Limb (tissue), 2 donors: ENCODE measurements around the gene EIF2D.

Experiments
- DNase-seq, 2 donors: peaks; one replicate each; pipeline ENCODE4 v3.0.0-alpha.2; 2016; ENCODE audit errors: extremely low spot score in 2 of 2

The EIF2D gene

DNA sequence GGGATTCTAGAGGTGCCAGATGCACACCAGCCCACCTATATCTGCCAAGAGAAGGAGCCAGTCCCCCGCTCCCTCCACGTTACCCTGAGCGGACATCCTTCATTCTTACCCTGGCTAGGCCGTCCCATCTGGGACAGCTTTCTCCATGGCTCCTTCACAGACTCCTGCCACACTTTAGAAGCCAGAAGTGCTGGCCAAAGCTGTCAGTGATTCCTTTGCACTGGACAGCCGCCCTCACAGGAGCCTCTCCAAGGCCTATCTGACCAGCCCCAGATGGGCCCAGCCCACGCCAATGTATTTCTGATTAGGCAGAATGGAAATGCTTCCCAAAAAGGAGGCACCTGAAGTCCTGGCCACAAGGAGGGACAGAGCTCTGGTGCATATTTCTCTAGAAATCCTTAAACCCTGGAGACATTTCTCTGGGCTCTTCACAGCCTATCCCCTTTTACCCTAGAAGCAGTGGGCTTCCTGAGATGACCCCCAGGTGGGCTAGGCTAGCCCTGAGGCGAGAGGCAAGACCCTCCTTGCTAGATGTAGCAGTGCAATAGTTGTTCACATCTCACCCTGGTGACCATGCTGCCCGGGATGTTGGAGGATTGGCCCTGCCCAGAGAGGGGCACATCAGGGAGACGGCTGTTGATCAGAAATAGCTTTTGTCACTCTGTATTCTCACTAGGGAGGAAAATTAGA lies 60.8 kb downstream of the EIF2D start:
- DNase-seq, result no peak

DNA sequence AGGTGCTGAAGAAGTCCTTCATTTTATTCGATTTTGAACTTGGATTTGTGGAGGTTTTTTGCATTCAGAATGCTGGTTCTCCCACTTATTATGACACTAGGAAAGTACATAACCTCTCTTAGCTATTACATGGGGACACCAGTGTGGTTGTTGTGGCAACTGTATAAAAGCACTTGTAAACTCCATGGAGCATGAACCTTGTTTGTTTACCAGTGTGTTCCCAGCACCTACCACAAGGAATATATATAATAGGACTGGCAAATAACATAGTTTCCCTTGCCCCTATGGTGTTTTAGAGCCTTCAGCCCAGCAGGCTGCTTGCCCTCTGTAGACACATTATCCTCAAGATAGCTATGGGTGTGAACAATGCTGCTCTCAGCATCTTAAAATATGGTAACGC lies 61.8 kb downstream of the EIF2D start:
- DNase-seq, result no peak

DNA sequence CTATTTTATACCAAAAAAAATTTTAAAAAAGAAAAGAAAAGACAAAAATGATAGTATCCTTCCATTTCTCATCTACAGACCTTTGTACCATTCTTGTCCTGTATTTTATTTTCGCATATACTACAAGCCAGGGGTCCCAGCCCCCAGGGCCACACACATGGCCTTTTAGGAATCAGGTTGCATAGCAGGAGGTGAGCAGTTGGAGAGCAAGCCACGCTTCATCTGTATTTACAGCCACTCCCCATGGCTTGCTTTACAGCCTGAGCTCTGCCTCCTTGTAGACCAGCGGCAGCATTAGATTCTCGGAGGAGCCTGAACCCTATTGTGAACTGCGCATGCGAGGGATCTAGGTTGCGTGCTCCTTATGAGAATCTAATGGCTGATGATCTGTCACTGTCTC lies 65.2 kb downstream of the EIF2D start:
- no peak for DNase-seq

DNA sequence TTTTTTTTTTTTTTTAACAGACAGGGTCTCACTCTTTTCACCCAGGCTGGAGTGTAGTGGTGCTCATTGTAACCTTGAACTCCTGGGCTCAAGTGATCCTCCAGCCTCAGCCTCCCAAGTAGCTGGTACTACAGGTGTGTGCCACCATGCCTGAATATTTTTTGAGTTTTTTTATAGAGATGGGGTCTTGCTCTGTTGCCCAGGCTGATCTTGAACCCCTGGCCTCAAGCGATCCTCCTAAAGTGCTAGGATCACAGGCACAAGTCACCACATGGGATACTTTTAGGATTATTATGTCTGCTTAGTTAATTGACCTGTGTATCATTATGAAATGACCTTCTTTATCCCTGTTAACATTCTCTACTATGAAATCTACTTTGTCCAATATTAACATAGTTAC lies 66.9 kb downstream of the EIF2D start:
- no peak for DNase-seq

DNA sequence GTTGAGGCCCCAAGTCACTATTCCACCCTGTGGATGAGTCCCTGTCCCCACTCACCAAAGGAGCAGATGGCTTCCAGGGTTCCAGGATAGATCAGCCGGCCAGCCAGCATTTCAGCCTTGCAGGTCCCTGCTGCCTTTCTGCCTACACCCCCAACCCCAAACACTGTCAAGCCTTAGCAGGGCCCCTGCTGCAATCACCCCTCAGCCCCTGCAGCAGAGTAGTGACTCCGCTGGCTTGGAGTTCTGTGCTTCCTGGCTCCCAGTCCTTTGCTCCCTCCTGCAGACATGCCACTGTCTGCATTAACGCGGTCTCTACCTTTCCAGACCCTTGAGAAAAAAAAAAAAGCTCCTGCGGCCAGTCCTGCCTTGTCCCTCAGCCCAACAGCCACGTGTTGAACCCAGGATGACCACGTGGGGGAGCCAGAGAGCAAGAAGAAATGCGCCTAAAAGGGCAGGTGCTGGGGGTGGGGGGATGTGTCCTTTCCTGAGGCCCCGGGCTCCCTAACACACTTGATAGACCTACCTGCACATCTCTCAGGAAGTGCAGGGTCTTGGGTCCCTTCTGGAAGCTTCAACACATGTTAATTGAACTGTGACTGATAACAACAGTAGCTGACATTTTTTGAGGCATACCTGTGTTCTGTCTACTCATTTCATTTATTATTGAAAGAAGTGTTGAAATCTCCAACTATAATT lies 67.6 kb downstream of the EIF2D start:
- DNase-seq, result peak in 1 of 2 donors; percentile 85
